HG03159 (cell line): ENCODE results near the gene ADORA1.

Source experiments
- ATAC-seq: cut with Tn5 transposase; IDR thresholded peaks from one replicate; pipeline ENCODE4 v1.9.1; 2021; ENCODE audit warnings: mild to moderate bottlenecking, moderate library complexity; ENCODE audit not compliant: unreplicated experiment

ADORA1 gene

GRCh38 chr1:203093754-203094410 lies 33.6 kb upstream of the ADORA1 start:
- no peak for ATAC-seq

DNA sequence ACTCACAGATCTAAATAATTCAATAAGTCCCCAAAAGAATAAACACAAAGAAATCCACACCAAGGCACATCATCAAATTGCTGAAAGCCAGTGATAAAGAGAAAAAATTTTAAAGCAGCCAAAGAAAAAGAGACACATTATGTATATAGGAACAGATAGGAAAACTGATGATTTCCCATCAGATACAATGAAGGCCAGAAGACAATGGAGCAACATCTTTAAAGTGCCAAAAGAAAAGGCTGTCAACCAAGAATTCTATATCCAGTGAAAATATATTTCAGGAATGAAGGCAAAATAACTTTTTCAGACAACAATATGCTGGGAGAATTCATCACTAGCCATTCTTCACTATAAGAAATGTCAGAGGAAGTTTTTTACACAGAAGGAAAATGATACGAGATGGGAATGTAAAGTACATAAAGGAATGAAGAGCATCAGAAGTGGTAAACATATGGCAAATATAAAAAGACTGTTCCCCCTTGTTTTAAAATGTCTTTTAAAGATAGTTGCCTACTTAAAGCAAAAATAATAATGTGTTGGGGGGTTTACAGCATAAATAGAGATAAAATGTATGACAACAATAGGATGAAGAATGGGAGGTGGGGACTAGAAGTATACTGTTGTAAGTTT lies 32.4 kb upstream of the ADORA1 start:
- no peak for ATAC-seq

GRCh38 chr1:203096566-203096965 lies 31.0 kb upstream of the ADORA1 start:
- no peak for ATAC-seq

DNA sequence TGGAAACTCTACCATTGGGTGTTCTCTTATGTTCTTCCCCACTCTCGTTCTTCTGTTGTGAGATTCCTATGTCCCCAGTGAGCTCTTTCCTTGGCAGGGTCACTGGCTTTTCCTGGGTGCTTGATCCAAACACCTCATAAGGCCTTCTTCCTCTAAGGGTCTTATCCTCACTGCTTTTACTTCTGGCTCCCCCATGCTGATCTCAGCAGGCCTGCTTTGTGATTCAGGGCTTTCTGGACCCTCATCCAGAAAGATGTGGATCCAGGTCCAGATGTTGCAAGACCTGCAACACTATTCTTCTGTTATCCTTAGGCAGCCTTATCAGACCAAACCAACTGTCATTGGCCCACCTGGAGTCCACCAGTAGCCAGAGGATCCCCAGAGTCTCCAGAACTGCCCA lies 30.5 kb upstream of the ADORA1 start:
- no peak for ATAC-seq

- no peak for ATAC-seq
Measured at GRCh38 chr1:203098445-203098844, 29.1 kb upstream of the ADORA1 start.

DNA sequence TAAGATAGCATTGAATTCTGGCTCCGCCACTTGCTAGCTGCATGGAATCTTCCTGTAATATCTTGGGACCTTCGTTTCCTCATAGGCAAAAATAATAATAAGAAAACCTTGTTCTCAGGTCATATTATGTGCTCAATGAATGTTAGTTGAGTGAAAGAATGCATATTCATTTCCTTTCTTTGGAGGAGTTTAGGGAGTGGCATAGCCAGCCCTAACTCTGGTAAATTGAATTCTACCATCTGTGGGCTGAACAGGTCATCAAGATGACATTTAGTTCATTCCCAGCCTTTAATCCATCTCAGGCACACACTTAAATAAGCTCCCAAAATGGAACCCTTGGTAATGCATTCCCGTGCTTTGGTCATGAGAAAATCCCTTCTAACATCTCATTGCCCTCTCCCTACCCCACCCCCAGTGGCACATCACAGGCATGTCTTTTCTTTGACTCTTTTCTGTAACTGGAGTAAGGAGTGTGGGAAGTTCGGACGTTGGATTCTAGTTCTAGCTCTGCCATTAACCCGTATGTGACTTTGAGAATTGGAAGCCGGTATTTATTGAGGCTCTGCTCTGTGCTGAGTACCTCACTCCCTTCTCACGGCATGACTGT lies 28.5 kb upstream of the ADORA1 start:
- no peak for ATAC-seq

- ATAC-seq = no peak
Measured at GRCh38 chr1:203099805-203100515, 27.6 kb upstream of the ADORA1 start.

DNA sequence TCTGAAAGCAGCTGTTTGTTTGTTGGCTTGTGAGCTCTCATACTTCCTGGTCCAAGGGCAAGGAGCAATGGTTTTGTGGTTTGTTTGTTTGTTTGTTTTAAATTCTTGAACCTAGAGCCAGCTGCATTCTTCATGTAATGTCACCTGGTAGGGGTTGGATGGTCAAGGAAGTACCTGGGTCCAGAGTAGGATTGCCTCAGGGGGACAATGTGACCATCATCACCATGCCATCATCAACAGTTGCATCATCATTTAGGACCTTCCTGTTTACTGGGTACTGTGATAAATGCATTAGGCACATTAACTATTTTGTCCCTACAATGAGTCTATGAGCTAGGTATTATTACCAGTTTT lies 27.0 kb upstream of the ADORA1 start:
- ATAC-seq = no peak

DNA sequence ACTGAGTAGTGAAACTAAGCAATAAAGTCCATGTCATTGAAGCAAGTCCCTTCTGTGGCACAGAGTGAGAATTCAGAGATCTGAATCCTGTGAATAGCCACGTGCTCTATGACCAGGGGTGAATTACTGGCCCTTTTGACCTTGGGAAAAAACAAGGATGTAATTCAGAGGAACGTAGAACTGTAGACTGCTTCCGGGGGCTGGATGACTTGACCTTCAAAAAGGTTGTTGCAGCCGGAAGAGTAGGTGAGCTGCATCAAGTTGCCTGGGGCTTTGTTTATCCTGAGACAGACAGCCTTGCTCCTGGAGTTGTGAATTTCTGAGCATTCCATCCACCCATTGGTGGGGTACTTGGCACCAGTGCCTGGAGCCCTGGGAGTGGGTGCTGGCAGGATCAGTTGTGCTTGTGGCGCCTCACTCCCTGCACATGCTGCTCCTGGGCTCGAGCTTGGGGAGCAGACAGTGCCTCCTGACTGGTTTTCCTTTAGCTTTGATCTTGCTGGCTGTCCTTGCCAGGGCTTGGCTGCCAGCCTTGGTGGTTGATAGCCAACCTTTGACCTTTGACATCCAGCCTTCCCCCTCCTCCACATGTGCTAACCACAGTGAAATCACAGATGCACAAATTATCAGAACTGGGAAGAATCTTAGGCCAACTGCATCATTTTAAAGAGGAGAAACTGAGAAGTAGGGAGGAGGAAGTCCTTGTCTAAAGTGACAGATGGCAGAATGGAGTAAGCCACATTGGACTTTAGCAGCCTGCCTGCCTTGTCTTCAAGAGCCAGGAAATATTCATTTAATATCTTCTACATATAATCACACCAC lies 25.5 kb upstream of the ADORA1 start:
- ATAC-seq = no peak

DNA sequence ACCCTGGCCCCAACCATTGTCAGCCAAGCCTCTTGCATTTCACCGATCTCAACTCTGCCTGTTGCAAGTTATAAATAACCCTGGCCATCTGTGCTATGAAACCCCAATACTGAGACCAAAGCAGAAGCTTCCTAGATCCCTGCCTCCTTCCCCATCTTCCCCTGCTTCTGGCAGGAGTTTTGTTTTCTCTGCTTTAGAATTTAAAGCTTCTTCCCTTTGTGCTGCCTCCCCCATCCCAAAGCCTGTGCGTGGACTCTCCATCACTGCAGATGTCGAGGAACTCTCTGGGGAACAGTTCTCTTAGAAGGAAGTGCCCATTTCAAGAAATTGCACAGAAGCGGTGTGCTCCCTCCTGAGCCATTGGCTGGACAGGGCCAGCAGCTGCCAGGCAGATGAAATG lies 24.3 kb upstream of the ADORA1 start:
- ATAC-seq = no peak

DNA sequence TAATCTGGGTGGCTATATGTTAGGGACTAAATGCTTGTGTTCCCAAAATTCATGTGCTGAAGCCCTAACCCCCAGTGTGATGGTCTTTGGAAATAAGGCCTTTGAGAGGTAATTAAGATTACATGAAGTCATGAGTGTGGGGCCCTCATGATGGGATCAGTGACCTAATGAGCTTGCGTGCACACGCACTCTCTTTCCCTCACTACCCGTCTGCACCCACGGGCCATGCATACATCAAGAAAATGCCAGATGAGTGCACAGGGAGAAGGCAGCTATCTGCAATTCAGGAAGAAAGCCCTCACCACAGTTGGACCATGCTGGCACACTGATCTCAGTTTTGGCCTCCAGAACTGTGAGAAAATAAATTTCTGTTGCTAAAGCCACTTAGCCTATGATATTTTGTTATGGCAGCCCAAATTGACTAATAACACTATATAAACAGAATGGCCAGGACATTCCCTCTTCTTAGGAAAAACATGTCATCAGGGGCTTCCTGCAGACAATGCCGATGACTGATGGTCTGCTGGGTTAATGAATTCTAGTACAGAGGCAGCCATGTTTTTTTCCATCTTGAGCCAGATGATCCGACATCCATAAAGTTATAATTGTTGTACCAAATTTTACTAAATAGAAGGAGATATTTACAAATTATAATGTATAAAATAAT lies 23.6 kb upstream of the ADORA1 start:
- ATAC-seq = no peak

- ATAC-seq = no peak
Measured at GRCh38 chr1:203104789-203105390, 22.6 kb upstream of the ADORA1 start.

DNA sequence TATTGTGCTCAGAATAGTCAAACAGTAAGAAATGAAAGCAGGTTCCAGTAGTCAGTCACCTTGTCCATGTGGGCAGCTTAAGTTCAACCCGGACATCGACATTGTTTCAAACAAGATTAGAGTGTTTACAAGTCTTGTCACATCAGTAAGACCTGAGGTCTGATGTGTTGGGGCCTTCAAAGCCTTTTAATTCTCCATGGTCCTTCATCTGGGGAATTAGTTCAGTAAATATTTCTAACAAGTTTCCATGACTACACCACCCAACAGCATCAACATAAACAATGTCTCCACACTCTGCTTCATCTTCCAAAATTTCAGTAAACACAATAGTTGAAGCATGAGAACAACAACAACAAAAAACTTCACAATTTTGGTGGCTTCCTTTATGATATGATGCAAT lies 15.1 kb upstream of the ADORA1 start:
- no peak for ATAC-seq

DNA sequence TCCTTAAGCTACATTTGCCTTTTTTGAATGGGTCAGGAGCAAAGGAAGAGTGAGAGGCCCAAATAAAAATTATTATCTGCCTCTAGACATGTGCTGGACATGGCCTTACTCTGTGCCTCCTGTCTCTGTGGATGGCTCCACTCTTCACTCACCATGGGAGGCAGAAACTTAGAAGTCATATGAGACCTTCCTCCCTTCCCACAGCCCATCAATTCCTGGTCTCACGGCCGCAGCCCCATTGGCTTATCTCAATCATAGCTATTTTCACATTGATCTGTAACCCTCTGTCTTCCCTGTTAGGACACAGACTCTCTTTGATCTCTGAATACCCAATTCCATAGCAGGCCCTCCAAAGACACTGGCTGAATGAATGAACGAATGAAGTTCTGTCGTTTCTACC lies 14.2 kb upstream of the ADORA1 start:
- no peak for ATAC-seq

- no peak for ATAC-seq
Measured at GRCh38 chr1:203114202-203114601, 13.3 kb upstream of the ADORA1 start.

DNA sequence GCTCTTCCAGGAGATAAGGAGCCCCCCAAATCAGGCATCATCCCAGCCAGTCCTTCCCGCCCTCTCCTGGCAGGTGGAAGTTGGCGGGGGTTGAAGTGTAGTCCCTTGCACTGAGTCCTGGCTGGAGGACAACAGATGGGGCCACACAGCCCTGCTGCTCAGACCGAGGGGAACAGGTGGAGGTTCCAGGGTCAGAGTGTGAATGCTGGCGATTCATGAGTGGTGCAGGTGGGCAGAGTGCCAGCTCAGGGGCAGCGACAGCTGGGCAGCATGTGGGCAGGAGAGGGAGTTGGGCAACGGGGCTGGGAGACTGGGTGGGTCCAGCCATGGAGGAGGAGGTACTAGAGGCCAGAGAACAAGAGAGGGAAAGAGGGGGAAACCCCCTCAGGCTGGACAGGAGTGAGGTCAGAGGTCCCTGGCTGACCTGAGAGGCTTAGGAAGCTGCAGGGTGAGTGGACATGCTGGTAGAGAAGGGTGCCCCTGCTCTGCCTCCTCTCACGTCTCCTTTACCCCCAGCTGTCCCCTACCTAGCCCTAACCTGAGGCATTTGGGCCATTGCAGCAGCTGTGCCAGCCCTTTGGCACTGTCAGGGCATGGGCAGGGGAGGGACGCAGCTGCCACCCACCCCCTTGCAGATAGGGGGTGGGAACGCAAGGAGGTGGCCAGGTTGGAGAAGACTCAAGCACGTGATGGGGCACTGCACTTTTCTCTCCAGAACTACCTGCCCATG lies 11.3 kb upstream of the ADORA1 start:
- ATAC-seq = no peak

DNA sequence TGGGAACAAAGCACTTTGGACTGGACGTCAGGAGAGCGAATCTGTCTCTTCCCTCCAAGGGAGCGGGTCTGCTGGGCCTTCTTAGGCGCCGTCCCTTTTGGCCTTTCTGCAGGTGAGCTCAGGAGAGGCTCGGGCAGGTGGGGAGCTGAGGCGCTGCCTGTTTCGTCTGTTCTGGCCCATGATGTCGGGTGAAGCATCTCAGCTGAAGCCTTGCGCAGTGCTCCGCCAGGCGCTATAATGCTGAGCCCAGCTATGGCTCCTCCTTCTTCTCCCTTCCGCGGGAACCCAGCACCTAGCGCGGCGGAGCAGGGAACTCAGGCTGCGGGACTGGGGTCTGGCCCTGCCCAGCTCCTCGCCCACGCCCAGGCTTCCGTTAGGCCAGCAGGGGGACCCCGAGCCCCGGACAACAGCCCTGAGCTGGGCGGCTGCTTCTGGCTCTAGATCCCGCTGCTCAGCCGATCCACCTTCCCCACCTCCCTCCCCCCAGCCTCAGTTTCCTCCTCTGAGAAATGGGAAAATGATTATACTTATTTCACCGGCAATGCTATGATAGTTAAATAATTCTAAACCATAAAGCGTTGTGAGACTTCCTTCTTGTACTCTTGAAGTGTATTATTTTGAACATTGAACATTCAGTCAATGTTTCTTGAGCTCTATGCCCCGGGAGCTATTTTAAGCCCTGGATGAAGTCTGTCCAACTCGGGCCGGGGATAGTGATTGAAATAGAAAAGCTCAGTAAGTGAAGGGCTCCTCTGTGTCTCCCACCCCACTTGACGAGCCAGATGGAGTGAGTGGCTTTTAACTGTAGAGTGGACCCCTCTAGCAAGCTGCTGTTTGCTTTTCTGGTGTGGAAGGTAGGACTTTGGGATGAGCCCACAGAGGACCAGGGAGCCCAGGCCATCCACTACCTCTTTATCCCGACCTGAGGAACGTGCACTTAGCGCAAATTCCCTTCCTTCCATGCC lies 9.6 kb upstream of the ADORA1 start:
- no peak for ATAC-seq
